Ishikawa (cell line): ENCODE results near the gene LITAF.

Experiments used
- CEBPB ChIP-seq: IDR thresholded peaks from 2 replicates; pipeline ENCODE4 v1.6.1; 2012
- CREB1 ChIP-seq: IDR thresholded peaks from 2 replicates; pipeline ENCODE4 v1.6.1; 2012; ENCODE audit warnings: low read depth
- EGR1 ChIP-seq: IDR thresholded peaks from 2 replicates; pipeline ENCODE4 v1.6.1; 2012
- EP300 ChIP-seq: IDR thresholded peaks from 2 replicates; pipeline ENCODE4 v1.6.1; 2012; ENCODE audit warnings: borderline replicate concordance
- FOXM1 ChIP-seq: IDR thresholded peaks from 2 replicates; pipeline ENCODE4 v1.6.1; 2012; ENCODE audit warnings: low read depth, borderline replicate concordance
- NFIC ChIP-seq: IDR thresholded peaks from 2 replicates; pipeline ENCODE4 v1.6.1; 2012
- RAD21 ChIP-seq: IDR thresholded peaks from 2 replicates; pipeline ENCODE4 v1.6.1; 2012; ENCODE audit warnings: low read depth
- TAF1 ChIP-seq: IDR thresholded peaks from 2 replicates; pipeline ENCODE4 v1.6.1; 2012; ENCODE audit warnings: low read depth, mild to moderate bottlenecking
- TCF12 ChIP-seq: IDR thresholded peaks from 2 replicates; pipeline ENCODE4 v1.6.1; 2012; ENCODE audit warnings: low read depth
- TEAD4 ChIP-seq: IDR thresholded peaks from 2 replicates; pipeline ENCODE4 v1.6.1; 2012
- YY1 ChIP-seq: IDR thresholded peaks from 2 replicates; pipeline ENCODE4 v1.6.1; 2012; ENCODE audit warnings: low read depth
- ZBTB7A ChIP-seq: IDR thresholded peaks from 2 replicates; pipeline ENCODE4 v1.6.1; 2012; ENCODE audit warnings: low read depth
- TF ChIP-seq, protein P1 (sequence below): IDR thresholded peaks from 2 replicates; pipeline ENCODE4 v1.6.1; 2012
- TF ChIP-seq, protein P2 (sequence below): IDR thresholded peaks from 2 replicates; pipeline ENCODE4 v1.6.1; 2012
- TF ChIP-seq, protein P3 (sequence below): IDR thresholded peaks from 2 replicates; pipeline ENCODE4 v1.6.1; 2012; ENCODE audit warnings: low read depth, mild to moderate bottlenecking

The LITAF gene

DNA sequence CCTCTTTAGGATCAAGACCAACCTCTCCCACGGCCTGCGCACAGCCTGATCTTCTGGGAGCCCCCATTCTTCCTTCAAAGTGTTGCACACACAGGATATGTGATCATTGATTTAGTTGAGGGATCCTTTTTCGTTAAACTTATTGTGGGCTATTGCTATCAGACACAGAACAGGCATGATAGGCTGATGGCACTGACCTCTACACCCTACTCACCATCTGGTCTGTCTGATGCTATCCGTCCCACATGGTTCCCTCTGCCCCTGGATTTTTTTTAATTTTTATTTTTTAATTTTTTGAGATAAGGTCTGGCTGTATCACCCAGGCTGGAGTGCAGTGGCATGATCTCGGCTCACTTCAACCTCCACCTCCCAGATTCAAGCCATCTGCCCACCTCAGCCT is 19.2 kb upstream of the LITAF start:
- TF ChIP-seq EP300 (no peak), TAF1 (no peak), EGR1 (no peak), TEAD4 (no peak), CEBPB (no peak), ZBTB7A (no peak), FOXM1 (no peak), TCF12 (no peak), CREB1 (no peak), NFIC (no peak), YY1 (no peak), RAD21 (no peak)
- TF ChIP-seq, protein P1, sequence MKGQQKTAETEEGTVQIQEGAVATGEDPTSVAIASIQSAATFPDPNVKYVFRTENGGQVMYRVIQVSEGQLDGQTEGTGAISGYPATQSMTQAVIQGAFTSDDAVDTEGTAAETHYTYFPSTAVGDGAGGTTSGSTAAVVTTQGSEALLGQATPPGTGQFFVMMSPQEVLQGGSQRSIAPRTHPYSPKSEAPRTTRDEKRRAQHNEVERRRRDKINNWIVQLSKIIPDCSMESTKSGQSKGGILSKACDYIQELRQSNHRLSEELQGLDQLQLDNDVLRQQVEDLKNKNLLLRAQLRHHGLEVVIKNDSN = no peak
- TF ChIP-seq, protein P2, sequence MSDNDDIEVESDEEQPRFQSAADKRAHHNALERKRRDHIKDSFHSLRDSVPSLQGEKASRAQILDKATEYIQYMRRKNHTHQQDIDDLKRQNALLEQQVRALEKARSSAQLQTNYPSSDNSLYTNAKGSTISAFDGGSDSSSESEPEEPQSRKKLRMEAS = no peak
- TF ChIP-seq, protein P3, sequence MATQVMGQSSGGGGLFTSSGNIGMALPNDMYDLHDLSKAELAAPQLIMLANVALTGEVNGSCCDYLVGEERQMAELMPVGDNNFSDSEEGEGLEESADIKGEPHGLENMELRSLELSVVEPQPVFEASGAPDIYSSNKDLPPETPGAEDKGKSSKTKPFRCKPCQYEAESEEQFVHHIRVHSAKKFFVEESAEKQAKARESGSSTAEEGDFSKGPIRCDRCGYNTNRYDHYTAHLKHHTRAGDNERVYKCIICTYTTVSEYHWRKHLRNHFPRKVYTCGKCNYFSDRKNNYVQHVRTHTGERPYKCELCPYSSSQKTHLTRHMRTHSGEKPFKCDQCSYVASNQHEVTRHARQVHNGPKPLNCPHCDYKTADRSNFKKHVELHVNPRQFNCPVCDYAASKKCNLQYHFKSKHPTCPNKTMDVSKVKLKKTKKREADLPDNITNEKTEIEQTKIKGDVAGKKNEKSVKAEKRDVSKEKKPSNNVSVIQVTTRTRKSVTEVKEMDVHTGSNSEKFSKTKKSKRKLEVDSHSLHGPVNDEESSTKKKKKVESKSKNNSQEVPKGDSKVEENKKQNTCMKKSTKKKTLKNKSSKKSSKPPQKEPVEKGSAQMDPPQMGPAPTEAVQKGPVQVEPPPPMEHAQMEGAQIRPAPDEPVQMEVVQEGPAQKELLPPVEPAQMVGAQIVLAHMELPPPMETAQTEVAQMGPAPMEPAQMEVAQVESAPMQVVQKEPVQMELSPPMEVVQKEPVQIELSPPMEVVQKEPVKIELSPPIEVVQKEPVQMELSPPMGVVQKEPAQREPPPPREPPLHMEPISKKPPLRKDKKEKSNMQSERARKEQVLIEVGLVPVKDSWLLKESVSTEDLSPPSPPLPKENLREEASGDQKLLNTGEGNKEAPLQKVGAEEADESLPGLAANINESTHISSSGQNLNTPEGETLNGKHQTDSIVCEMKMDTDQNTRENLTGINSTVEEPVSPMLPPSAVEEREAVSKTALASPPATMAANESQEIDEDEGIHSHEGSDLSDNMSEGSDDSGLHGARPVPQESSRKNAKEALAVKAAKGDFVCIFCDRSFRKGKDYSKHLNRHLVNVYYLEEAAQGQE = no peak

DNA sequence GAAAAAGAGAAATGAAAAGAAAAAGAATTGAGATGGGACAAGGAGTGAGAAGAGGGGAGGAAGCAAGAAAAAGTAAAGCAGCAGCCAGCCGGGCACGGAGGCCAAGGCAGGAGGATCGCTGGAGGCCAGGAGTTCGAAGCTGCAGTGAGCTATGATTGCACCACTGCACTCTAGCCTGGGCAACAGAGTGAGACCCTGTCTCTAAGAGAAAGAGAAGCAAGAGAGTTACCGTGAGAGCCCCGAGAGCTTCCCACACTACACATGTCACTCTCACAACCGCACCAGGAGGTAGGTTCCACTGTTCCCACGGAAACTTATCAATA is 18.8 kb upstream of the LITAF start:
- TF ChIP-seq EGR1 (no peak), RAD21 (no peak), FOXM1 (no peak), NFIC (no peak), EP300 (no peak), TAF1 (no peak), YY1 (no peak), TCF12 (no peak), CREB1 (no peak), CEBPB (no peak), TEAD4 (no peak), ZBTB7A (no peak)
- TF ChIP-seq, protein P2 = no peak
- TF ChIP-seq, protein P1 = no peak
- TF ChIP-seq, protein P3 = no peak

DNA sequence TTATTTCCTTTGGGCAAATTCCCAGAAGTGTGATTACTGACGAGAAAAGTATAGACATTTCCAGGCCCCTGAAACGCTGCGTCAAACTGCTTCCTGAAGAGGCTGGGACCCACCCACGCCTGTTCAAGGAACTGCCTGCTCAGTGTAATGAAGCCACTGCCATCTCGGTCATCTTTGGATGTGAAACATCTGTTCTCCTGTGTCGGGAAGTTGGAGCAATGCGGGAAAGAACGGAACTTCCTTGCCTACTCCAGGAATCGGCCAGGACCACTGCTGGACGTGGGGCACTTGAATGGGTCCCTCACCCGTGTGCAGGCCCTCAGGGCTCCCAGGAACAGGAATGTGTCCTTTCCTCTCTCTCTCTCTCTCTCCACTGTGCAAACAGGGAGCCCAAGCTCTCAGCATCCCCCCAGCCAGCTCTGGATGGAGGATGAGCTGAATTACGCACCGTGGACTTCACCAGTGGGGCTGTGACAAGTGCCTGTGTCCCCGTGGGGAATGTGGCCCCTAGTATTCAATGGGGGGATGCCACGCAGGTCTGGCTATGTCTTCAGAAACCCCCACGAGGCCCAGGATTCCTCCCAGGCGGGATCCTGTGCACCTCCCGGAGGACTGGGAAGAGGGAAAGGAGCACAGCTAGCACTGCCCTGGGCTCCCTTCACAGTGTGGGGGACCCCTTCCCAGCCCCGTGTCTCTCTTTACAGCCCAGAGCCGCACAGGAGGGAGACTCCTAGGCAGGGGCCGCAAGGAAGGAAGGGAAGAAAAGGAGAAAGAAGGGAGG is 18.3 kb upstream of the LITAF start:
- TF ChIP-seq, protein P3 = no peak
- no peak for TF ChIP-seq TAF1
- TF ChIP-seq CREB1 = no peak
- TF ChIP-seq RAD21 = no peak
- TF ChIP-seq NFIC = no peak
- TF ChIP-seq FOXM1 = no peak
- TF ChIP-seq YY1 = no peak
- TF ChIP-seq EGR1 = no peak
- TF ChIP-seq CEBPB = no peak
- TF ChIP-seq ZBTB7A = no peak
- TF ChIP-seq EP300 = no peak
- no peak for TF ChIP-seq TCF12

DNA sequence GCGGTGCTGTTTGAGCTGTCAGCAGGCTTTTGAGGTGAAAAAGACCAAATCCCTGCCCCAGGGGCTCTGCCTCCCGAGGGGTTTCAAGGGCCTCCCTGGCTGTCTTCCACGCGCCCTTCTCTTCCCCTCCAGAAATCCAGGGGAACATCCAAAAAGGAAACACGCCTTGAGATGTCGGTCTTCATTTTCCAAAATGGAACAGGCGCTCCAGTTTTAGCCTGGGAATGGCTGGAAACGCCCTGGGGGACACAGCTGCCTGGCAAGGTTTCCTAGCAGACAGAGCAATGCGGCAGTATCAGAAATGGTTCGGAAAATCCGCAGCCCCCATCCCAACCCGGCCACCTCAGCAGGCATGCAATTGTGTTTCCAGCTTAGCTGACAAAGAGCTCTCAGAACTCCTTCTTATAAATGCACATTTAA is 16.6 kb upstream of the LITAF start:
- no peak for TF ChIP-seq CEBPB
- no peak for TF ChIP-seq TEAD4
- no peak for TF ChIP-seq YY1
- no peak for TF ChIP-seq FOXM1
- no peak for TF ChIP-seq RAD21
- no peak for TF ChIP-seq CREB1
- TF ChIP-seq, protein P1 = no peak
- TF ChIP-seq, protein P3 = no peak
- no peak for TF ChIP-seq NFIC
